ENCODE data around the gene LONRF3.
A peak's percentile ranks its signal among the peaks of the same experiment; 100 is the strongest.

LONRF3 gene

DNA sequence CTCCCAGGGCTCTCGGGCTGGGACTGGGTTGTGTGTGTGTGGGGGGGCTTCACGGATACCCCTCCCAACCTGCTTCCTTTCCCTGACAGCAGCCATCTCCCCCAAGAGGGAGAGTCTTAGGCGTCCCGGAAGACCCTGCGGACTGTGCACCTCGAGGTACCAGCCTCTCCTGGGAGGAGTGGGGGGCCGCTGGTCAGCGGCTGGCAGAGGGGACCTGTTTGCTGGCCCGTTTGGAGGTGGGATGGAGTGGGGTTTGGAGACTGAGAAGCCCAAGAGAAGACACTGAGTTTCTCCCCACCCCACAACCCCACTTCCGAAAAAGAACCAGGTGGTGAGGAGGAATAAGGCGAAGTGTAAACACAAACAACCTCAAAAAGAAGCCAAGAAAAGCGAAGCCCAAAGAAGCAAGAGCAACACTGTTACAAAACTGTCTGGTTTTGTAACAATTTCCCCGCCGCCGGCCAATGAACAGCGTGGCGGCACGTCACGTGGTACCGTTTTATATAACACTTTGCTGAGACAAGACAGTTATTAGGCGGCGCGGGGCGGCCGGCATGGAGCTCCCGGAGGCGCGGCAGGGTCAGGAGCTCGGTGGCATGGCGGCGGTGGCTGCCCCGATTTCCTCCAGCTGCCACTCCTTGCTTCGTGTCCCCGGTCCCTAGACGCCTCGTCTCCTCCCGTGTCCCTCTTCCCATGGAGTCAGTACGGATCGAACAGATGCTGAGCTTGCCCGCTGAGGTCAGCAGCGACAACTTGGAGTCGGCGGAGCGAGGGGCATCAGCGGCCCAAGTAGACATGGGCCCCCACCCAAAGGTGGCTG, at the start of gene LONRF3:
Gene LONRF3, plus strand, starts transcription at position 531 of the 820 bp plus-strand sequence. Its CDS starts 163 bp downstream, at position 694.
- peak; percentile 12 to 13 for DNase-seq

DNA sequence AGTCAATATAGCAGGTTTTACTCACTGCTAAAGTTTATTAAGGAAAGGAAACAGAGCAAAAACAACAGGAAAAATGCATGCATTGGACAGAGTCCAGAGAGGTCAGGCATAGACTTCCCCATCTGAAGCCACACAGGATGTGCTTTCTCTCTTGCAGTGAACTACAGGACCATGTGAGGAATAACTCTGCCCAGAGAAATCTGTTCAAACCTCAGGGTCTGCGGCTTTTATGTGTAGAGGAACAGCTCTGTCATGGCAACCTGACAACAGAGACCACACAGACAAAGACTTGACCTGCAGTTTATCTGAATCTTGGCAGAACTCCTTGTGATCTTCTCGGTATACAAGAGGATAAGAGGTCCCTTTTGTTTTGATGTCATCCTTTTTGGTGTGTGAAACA, 46.3 kb upstream of the LONRF3 start:
- no peak for DNase-seq

DNA sequence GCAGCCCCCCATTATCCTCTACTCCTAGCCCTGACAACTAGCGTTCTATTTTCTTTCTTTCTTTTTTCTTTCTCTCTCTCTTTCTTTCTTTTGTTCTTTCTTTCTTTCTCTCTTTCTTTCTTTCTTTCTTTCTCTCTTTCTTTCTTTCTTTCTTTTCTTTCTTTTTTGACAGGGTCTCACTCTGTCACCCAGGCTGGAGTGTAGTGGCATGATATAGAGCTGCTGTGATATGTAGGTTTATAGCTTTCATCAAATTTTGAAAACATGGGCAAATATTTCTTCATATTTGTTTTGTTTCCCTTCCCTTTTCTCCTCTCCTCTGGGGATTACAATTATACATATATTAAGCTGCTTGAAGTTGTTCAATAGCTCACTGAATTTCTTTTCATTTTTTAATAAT, 39.1 kb upstream of the LONRF3 start:
- no peak for DNase-seq

DNA sequence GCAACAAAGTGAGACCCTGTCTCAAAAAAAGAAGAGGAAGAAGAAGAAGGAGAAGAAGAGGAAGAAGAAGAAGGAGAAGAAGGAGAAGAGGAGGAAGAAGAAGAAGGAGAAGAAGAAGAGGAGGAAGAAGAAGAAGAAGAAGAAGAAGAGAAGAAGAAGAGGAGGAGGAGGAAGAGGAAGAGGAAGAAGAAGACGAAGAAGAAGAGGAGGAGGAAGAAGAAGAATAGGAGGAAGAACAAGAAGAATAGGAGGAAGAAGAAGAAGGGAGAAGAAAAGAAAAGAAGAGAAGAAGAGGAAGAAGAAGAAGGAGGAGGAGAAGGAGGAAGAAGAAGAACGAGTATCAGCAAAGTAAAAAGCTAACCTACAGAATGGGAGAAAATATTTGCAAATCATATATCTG, 33.3 kb upstream of the LONRF3 start:
- DNase-seq = no peak

DNA sequence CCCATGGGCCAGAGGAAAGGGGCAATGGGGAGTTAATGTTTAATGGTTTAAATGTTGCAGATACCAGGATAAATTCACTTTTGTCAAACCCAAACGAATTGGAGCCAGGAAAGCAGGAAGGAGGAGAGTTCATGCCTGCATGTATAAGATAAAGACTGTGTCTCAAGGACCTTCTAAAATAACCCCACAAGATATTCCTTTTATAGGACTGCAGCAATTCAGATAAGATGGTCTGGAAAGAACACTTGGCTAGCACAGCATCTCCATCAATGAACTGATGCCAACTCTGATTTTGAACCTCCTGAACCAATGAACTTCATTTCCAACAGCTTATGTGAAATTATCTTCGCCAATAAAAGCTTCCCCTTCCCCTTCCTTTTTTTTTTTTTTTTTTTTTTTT, 31.3 kb upstream of the LONRF3 start:
- no peak for DNase-seq

DNA sequence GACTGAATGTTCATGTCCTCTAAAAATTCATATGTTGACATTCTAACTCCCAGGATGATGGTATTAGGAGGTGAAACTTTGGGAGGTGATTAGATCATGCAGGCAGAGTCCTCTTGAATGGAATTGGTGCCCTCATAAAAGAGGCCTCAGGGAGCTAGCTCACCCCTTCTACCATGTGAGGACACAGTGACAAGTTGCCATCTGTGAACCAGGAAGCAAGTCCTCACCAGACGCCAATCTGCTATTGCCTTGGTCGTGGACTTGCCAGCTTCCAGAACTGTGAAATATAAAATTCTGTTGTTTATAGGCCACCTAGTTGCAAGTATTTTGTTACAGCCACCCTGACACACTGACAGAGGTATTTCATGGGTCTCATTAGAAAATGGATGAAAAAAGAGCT, 28.5 kb upstream of the LONRF3 start:
- no peak for DNase-seq

DNA sequence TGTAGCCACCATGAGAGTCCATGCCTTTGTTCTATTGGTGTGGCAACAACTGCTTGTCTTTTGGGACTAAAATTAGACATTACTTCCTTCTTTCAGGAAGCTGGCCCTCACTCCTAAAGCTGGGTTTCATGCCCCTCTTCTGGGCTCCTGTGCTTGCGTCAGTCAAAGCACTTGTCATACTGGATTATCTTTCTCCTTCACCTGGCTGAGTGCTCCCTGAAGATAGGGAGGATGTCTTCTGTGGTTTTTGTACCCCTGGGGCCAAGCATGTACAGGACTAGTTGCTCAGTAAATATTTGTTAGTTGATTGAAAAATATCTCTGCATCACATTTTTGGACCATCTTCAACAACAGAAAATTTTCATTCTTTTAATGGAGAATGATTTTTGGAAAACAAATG, 26.1 kb upstream of the LONRF3 start:
- no peak for DNase-seq

DNA sequence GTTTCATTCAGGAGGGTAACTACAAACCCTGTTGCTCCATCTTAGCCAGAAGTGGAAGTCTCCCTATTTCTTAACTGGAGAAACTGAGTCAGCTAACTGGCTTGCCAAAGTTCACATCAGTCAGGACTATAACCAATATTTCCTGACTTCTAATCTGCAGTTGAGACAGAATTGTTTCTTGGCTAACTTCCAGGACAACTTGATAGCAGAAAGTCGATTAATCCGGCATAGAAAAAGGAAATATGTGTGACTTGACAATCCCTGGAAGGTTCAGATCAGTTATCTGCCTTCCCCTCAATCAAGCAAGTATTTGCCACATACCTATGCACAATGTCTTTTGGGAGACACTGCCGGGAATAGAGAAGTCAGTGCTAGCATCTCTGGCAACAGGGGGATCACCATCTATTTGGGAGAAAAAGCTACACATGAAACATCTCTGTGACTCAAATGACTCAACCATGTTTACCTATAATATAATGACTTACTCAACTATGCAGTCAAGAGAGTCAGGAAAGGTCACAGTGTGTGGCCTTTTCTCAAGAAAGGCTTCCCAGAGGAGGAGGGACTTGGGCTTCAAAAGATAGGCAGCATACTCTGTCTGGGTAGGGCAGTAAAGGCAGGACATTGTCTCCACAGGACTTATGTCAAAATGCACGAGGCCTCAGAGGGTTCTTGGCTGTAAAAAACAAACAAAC, 12.4 kb upstream of the LONRF3 start:
- no peak for DNase-seq

DNA sequence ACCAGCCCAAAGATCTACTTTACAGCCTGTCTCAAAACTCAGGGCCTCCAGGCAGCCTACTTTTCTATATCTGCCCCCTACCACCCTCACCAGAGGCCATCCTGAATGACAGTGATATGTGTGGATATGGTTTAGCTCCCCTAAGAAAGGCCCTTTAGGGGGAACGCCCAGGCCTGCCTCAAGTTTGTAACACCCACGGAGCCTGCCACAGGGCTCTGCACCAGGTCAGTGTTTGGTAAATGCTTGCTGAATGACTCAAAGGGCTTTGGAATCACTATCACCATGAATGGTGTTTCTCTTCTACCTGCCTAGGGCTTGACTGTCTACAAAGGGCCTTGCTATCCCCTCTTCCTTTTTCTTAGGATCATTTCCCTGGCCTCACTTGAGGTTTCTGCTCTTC, 11.3 kb upstream of the LONRF3 start:
- no peak for DNase-seq

DNA sequence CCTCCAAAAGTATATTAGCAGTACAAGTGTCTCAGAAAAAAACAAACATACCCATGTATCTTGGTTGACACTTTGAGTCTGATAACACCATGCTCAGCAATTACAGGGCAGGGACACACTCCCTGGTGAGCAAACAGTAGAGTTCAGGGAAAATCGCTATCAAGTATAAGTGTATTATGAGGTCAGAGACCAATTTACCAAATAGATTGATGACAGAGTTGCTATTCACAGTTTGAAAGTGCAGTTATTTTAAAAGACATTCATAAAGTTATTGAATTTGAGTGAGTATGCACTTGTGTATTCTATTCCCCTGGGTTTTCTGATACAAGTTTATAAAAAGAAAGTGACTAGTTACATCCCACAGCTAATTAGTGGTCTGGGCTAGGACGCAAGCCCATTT, 10.2 kb upstream of the LONRF3 start:
- no peak for DNase-seq

DNA sequence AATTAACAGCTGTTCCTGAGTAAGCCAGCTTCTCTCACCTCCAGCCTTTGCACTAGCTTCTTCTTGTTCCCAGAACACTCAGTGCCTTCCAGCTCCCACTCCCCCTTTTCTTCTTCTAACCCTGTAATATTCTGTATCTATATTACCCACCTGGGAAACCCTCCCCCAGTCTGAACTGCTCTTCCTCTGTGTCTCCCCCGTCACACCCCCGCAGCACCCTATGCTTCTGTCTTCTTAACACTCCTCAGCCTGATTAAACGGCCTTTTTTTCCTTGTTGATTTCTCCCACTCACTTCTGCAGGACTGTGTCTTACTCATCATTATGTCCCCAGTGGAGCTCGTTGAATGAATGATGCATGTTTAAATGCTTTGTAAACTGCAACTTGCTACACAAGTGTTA, 9.0 kb upstream of the LONRF3 start:
- no peak for DNase-seq

DNA sequence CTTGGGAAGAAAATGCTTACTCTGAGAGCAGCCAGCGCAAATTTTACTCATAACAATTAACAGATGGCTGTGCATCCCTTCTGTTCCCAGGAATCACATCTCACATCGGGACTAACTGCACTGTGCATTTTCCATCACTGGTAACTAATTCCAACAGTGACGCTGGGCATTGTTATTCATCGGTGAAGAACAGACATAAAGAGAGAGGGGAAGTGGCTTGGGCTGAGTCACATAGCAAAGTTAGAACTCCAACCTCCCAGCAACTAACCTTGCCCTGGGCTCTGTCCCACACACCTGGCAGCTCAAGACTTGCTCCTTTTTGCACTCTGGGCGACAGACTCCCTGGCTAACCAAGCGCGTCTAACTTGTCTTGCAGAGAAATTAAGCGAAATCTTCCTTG, 6.4 kb upstream of the LONRF3 start:
- DNase-seq = no peak

DNA sequence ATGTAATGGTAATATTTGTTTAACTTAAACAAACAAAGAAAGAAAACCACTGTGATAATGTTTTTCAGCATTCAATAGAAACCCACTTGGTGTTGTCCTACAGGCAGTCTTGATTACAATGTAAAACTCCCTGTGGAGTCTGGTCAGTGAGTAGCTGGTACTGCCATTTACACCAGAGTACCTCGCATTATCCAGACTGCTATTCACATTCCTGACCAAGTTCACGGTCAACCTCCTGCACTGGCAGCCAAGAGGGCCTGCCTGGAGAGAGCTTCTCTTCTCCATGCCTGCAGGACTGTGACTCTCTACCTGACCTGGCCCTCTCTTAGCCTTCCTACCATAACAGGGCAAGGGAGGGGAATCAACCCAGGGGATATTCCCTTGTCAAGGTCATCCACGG, 2.9 kb upstream of the LONRF3 start:
- no peak for DNase-seq

DNA sequence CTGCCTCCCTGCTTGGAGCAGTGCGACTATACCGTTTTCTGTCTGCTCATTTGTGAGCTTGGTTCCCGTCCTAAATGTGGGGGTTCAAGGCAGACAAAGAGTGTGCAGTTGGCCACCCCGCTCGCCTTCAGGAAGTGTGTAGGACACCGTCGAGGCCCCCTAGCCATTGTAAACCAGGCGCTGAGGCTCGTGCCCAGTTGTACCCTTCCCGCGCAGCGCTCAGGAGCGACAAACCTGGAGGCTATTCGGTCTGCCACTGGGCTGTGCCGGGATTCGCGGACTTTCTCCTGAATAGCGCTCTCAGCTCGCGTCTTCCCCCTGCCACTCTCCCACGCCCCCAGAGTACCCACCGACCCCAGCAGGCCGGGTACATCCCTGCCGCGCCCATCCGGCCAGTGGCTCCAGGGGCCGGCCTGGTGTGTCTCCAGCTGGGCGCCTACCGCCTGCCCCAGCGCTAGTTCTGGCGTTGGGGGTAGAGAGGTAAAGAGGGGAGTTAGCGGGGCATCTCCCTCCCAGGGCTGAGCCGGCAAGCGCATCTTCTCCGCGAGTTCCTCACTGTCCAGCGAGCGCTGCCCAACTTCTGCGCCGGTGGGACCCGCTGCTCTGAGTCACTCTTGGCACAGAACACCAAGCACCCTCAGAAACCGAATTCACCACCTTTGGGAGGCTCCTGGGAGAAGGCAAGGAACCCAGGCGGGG, 880 bp upstream of the LONRF3 start:
- DNase-seq = no peak

DNA sequence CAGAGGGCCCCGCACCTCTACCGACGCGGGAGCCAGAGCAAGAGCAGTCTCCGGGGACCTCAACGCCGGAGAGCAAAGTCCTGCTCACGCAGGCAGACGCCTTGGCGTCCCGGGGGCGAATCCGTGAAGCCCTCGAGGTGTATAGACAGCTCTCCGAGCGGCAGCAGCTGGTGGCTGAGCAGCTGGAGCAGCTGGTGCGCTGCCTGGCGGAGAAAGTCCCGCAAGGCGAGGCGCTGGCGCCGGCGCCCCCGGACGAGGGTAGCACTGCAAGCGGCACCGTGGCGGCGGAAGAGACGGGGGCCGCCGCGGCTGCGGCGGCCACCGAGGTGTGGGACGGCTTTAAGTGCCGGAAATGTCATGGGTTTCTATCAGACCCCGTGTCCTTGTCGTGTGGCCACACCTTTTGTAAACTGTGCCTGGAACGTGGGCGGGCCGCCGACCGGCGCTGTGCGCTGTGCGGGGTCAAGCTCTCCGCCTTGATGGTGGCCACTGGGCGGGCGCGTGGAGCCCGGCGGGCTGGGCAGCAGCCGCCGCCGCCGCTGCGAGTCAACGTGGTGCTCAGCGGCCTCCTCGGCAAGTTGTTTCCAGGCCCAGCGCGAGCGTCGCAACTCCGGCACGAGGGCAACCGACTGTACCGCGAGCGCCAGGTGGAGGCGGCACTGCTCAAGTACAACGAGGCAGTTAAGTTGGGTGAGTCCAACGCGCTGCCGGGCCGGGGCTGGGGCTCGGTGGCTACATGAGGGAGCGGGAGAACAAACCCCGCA, 672 bp downstream of the LONRF3 start:
- peak in 1 of 2 experiments; percentile 1 for DNase-seq

DNA sequence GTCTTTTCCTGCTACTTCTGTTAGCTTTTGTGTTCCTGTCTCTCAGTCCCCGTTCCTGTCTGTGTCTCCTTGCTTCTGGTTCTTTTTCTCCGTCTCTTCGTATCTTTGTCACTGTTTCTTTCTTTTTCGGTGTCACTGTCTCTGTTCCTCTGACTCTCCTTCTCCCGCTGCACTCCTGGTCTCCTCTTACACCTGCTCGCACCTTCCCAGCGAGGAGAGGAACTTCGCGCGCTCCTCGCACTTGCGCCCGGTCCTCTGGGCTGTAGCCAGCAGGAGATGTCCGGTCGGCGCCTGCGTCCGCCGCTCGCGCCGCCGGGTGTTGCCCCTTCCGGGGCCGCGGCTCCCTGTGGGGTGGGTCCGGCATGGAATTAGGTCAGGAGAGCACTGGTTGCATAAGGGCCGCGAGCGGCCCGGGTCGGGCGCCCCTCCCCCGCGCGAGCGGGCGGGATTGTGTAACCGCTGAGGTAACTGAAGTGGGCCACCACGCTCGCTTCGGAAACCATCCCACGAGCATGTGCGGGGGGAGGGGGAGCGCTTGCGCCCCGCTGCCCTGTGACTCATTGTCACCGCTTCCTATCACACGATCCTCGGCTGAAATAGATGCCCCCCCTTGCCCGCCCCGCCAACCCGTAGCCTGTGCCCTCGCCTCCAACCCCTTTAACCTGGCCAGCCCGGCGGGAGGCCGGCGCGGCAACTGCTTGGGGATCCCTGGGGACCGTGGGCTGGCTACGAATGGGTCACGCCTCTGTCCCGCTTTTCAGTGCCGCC, 1.6 kb downstream of the LONRF3 start:
- peak in 1 of 2 experiments; percentile 15 for DNase-seq

DNA sequence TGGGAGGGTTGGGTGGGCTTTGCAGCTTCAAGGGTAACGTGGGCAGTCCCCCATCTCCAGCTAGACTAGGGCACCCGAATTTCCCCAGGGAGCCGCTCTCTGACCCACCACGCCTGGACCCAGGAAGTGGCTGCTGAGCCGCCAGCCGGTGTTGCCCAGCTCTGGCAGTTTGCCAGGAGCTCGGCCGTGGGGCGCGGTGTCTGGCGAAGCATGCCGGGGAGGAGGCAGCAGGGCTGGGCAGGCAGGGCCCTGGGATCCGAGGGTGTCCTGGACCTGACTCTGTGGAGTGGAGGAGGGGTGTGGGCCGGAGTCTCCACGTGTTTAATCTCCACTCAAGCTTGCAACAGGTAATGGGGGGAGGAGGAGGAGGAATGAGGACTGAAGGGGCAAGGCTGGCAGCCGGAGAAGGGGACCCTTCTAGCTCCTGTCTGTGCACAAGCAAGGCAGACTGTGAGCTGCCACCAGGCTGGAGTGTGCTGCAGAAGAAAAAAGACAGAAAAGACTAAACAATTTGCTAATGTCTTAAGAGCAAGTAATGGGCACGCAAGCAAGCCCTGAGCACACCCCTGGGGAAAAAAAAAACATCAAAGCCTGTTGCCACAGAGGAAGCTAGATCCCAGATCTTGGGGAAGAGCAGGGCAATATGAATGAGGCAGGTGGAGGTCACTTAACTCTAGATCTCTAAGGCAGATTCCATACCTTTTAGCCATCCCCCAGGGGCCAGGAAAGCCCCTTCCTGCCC, 2.4 kb downstream of the LONRF3 start:
- DNase-seq = peak in 1 of 2 experiments; percentile 0

DNA sequence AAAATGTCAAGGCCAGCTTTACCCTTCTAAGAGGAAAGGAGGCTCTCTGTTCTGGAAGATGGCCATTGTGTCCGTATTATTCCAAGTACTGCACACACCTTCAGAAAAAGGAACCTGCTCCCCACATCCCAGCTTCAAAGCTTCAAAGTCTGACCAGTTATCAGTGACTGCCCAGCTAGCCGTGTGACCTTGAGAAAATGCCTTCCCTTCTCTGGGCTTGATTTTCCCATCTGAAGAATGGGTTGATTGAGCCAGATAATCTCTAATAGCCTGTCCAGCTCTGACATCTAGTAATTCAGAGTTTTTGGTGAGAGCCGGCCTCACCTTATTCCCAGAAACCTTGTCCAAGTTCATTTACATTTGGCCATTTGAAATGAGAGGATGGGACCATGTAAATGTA, 3.0 kb downstream of the LONRF3 start:
- no peak for DNase-seq

DNA sequence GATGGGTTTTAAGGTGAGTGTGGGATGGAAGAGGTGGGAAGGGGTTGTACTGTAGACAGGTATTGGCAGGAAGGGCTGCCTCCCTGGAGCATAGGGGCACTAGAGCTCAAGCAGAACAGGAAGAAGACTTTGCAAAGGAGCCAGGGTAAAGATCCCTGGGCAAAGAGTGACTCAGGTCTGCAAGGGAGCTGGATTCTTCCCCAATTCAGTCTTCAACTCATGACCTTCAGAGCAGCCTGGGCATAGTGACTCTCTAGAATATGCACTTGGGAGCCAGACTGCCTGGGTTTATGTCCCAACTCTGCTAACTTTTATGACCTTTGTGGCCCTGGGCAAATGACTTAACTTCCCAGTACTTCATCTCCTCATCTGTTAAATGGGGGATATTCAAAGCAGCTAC, 4.0 kb downstream of the LONRF3 start:
- no peak for DNase-seq

DNA sequence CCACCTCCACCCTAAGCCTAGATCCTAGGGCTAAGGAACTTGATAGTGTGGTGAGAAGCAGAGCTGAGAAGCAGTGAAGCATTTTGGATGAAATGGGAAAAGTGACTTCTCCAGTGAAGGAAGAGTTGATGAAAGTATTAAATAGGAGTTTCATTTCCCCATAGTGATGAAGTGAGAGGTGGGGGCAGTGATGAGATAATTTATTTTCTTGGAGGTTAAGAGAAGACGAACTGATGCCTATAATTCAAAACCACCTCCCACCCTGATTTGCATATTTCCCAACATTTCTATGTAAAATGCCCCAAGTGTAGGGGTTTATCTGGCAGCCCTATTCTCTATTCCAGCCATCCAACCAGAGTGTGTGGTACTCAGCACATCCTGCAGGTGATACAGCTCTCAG, 6.3 kb downstream of the LONRF3 start:
- DNase-seq = no peak

DNA sequence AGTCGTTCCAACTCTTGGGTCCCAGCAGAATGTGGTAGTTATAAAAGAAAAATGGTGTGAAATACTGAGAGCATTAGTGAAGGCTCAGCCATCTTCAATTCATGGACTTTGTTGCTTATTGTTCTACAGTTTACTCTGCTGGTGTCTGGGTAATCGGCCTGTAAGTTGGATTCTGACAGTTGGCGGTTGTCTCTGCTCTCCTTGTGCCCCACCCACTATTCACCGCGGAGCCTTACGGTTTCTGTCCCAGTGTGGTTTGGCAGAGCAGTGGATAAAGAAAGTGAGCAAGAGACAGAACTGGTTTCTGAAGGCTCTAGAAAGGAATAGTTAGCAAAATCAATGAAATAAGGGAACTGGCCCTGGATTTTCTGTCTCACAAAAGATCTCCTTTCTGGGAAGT, 9.1 kb downstream of the LONRF3 start:
- no peak for DNase-seq

DNA sequence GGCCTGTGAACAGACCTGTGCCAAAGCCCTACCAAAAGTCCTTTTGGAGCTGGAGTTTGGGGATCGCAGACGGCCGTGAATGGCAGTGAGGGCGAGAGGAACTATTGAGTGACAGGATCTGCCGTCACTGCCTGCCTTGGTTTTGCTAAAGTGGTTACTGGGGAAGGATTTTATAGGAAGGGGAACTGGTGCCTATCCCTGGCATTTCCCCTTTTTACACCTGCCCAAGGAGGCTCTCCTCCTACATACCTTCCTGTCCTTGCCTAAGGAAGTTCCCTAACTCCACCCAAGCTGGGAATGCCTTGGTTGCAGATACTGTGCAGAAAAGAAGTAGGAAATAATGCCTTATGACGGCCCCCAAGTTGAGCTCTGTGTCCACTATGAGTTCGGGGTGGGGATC, 14.5 kb downstream of the LONRF3 start:
- no peak for DNase-seq
